HG03139 (cell line): ENCODE data around the gene RAB1B.
A peak's percentile ranks its signal among the peaks of the same experiment; 100 is the strongest.

ENCODE experiments used
- ATAC-seq: cut with Tn5 transposase; IDR thresholded peaks from one replicate; pipeline ENCODE4 v1.9.1; 2021; ENCODE audit not compliant: unreplicated experiment

The RAB1B gene

DNA sequence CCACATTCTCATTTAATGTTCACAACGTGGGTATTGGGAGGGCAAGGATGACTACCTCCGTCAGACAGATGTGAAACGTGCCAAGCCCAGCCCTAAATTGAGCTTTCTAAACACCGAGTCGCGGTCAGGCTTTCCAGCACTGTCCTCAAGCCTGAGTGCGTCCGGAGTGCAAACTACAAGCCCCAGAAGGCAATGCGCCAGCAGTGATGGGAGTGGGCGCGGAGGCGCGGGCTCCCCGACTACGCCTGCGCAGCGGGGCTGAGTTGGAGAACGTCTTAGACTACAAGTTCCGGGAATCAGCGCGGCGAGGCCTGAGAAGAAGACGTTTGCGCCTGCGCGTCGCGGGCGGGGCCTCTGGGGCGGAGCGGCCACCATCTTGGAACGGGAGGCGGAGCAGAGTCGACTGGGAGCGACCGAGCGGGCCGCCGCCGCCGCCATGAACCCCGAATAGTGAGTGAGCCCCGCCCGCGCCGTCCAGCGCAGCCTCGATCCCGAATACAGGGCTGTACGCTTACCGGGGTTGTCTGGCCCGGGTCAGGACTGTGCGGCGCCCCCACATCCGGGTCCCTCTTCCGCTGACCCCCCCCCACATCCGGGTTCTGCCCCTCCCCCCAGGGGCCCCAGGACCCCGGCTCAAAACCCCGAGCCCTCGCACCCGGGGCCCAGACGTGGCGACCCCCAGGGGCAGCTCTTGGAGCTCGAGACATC lies at the start of gene RAB1B:
Gene RAB1B, plus strand, starts transcription at position 396 of the 708 bp plus-strand sequence. Its CDS starts 41 bp downstream, at position 437.
- peak; percentile 78 for ATAC-seq

DNA sequence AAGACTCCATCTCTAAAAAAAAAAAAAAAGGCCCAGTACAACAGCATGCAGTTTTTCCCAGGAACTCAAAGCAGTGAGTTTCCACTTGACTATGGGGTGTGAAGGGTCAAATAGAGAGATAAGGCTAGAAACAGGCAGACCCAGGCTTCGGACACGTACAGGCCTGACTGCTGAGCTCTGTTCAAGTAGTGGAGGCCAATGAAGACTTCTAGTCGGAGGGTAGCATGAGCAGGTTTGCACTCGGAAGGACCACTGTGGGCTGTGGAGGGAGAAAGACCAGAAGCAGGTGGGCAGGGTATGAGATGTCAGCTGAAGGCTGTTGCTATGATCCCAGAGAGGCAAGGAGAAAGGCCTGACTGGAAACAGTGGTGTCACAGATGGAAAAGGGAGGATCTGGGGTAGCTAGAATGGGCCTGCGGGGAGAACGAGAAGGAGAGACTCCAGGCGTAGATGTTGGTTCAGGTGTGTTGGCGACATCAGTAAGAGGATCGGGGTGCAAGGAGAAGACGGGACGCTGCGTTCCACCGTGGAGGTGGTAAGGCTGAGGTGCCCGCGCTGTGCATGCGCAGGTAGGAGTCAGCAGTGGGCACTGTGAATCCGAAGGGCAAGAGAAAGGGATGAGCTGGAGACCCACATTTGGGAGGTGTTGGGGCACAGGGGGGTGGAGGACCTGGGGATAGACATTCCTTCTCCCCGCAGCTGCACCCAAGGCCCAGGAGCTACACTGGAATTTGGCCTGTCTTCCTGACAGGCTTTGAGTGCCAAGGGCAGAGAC lies 49.4 kb upstream of the RAB1B start:
- no peak for ATAC-seq

DNA sequence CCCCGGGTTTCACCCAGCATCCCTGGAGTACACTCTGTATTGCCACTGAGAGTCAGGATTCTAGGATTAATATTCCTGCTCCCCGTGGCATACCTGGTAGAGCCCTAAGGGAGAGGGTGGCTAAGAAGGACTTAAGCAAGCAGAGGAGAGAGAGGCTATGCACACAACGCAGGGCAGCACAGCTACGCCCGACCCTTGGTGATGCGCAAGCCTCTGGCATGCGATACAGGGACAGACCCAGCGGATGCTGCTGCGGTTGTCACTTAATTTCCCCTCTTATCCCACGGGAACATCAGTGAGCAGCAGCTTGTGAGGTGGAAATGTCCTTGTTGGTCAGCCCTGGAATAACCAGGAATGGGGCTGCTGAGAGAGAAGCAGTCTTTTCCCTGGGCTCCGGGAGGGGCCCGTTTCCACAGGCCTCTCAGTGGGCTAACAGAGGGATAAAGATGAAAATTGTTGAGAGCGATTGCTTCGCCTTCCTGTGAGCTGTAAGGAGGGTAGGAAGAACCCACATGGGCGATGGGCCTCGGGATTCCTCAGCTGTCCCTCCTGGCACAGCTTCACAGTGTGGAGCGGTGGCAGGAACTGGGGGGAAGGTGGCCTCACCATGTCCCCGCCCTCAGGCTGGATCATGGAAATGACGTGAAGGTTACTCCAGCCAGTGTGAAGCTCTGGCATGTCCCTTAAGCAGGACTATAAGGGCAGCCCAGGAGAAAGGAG lies 48.4 kb upstream of the RAB1B start:
- no peak for ATAC-seq

DNA sequence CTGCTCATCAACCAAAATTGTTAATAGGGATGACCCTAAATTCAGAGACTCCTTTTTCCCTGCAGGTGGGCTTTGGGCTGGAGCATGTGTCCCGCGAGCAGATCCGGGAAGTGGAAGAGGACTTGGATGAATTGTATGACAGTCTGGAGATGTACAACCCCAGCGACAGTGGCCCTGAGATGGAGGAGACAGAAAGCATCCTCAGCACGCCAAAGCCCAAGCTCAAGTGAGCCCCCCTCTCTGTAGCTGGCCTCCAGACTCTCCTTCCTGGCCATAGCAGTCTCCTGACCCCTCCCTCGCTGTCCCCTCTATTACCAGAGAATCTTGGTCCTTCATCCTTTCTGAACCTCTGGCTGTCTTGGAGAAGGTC lies 47.9 kb upstream of the RAB1B start:
- ATAC-seq, result no peak

DNA sequence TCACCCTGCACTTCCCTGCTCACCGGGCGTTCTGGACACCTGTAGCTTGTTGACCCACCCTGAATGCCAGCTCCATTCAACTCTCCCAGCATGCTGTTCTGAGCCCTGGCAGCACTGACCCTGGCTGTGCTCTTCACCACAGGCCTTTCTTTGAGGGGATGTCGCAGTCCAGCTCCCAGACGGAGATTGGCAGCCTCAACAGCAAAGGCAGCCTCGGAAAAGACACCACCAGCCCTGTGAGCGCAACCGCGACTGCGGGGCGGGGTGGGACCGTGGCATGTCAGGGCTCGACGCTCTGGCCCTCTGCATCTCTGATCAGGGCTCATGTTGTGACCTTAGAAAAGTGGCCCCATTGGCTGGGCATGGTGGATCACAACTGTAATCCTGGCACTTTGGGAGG lies 47.4 kb upstream of the RAB1B start:
- no peak for ATAC-seq

DNA sequence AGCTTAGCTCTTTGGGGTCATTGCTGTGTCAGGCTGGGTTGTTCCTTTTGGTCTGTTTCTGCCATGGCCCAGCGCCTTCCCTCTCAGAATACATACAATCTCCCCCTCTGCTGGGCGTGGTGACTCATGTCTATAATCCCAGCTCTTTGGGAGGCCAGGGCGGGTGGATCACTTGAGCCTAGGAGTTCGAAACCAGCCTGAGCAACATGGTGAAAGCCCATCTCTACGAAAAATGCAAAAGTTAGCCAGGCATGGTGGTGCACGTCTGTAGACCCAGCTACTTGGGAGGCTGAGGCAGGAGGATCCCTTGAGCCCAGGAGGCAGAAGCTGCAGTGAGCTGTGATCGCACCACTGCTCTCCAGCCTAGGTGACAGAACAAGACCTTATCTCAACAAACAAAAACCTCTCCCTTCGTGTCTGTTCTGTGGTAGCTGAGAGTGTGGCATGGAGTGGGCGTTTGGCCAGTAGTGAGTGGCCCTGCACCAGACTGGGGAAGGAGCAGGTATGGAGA lies 46.7 kb upstream of the RAB1B start:
- no peak for ATAC-seq

DNA sequence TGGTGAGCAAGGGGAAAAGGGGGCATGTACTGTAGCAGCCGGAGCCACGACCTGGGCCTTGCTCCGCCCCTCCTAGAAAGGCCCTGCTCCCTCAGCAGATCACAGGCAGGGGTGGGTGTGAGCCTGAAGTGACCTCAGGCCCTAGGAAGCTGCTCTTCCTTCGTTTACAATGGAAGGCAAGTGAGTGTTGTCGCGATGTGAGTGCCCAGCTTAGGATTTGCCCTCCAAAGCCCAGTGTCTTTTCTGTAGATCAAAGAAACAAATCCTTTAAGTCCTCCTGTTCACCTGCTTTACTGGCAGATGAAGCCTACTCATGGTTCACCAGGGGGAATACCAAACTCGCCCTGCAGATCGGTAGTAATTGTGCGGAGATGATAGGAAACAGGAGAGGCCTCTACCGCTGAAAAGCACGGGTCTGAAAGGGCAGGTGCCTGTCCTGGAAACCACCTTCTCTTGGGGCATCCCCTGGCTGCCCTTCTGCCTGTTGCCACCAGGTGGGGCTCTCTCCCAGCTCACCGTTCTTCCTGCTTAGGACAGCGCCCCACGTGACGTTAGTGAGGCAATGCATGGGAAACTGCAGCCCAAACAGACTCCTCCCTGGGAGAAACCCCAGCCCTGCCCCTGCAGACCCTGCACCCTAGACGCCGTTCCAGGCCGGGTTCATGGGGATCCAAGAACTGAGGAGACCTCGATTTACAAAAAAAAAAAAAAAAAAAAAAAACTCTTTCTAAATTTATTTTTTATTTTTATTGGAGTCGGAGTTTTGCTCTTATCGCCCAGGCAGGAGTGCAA lies 45.9 kb upstream of the RAB1B start:
- ATAC-seq, result peak; percentile 72

DNA sequence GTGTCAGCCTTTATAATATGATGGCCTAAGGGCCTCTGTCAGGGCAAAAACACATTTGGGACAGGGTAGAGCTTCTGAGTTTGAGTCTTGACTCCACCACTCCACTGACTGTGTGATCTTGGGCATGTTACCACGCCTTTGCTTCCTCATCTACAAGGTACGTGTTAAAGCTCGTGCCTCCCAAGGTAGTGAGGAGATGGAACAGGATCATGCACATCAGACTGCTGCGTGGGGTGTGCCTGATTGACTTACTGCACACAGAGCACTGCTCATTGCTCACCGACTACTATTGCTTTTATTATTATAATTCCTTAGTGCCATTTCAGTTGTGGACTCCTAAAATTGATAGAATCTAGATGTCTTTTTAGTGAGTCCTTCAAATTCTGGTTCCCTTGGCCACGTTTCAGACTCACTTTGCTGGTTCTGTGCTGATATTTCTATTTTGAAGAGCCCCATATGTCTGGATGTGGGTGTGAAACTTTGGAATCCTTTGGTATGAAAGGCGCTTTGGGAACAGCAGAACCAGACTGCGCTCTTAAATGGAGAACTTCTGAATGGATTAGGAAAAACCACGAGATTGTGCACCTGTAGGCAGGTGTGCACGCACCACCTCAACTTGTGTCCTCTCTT lies 44.1 kb upstream of the RAB1B start:
- no peak for ATAC-seq

DNA sequence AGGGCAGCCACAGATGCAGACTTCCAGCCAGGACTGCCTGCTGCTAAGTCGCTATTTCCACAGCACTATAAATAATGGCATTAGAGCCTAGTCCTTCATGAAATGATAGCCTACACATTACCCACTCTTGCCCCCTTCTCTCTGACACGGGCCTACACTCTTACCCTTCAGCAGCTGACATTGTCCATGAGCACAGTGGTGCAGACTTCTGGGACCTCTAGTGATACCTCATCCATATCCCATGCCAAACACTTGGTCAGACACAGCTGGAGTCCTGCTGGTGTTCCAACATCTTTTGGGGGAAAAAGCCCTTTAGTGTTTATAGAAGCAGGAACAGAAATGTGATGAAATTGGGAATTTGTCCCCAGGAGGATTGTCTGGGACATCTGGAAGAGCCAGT lies 43.4 kb upstream of the RAB1B start:
- no peak for ATAC-seq

DNA sequence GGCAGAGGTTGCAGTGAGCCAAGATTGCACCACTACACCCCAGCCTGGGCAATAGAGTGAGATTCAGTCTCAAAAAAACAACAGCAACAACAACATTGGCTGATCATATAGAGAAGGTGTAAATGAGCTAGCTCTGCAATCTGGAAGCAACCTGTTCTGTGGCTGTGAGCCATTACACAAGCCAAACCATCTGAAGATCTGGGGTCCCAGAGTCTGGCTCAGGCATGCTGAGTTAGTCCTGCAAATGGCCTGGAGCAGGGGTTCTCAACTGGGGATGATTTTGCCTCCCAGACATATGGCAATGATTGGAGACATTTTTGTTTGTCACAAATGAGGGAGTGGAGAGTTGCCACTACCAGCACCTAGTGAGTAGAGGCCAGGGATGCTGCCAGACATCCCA lies 42.3 kb upstream of the RAB1B start:
- ATAC-seq, result no peak

DNA sequence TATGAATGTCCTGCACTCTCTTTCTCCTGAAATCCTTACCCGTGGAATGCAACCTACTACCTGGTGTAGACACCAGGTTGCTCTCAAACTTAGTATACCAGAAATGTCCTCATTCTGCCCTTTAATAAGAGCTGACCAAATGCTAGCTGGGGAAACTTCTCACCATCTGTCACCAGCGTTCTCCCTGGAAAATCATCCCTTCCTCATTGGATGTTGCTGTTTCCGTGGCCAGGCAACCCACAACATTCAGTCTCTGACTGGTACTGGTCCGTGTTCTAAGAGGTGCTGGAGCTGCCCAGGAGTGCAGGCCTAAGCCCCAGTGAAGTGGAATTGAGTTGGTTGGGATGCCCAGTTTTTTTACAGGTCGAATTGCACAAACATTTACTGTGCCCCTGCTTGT lies 40.7 kb upstream of the RAB1B start:
- ATAC-seq, result no peak

DNA sequence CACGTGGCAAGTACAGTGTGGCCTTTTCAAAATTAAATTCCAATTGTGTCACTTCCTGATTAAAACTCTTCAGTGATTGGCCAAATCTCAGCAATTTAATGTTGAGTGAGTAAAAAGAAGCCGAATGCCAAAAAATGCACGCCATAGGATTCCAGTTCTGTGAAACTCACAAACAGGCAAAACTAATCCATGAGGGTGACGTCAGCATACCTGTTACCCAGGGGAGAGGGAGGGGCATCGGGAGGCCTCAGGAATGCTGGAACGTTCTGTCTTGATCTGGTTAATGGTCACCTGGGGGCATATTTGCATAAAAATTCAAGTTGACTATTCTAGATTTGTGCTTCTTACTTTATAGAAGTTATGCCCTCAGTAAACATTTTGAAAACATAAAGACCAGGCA lies 39.9 kb upstream of the RAB1B start:
- ATAC-seq, result no peak

DNA sequence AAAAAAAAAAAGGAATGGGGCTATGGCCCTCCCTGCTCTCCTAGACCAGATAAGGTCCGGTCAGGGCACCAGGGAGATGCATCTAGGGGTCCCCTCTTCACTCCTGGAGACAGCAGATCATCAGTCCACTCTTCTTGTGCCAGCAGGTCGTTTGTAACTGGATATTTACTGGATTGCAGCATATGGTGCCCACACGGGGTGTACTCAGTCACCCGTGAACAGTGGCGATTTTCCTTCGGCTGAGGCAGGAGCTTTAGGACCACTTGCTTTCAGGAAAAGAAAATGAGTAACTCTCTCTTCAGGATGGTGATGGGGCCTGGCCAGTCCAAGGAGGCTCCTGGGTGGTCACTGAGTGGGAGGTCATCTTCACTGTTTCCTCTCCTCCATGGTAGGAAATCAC lies 38.3 kb upstream of the RAB1B start:
- ATAC-seq, result no peak

DNA sequence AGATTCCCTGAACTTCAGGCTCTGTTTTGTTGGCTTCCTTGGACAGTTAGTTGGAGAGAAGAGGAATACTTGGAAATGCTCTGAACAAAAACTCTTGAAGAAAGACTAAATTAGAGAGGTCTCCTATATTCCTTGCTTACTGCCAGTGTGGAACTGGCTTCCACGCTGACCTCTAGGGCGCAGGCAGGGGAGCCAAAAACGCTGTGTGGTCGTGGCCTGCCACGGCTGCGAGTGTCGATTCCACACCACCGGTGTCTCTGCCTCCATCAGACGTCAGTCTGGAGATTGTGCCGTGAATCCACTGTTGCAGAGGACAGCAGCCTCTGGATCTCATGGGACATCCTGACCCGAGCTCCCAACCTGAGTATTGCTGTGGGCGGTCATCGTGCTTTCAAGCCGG lies 37.5 kb upstream of the RAB1B start:
- ATAC-seq, result no peak

DNA sequence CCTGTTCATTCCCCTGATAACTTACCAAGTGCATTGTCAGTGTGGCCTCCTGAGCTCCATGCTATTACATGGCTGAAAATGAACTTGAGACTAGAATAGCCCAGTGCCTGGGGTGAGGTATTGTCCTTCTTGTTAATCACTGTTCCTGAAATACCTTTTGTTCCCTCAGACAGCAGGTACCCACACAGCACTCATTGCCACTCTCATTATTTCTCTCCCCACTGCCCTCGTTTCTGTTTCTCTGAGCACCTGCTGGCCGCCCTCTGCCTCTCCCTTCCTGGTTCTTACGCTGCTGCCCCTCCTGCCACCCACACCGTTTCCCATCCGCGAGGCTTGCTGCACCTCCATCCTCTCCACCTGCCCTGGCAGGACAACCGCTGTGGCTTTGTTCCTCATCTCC lies 36.9 kb upstream of the RAB1B start:
- ATAC-seq, result no peak

DNA sequence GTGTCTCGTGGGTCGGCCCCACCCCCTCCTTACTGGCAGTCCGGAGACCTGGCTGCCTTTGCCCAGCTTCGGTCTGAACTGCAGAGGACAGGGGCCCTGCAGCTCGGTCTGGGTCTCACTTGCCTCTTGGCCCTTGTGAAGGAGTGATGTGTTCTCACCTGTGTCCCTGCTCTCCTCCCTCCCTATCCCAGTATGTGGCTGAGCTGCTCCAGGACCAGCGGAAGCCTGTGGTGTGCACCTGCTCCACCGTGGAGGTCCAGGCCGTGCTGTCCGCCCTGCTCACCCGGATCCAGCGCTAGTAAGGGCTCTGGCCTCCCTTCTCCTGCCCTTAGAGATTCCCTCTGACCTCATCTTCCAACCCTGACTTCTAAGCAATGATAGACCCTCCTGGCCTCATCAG lies 35.7 kb upstream of the RAB1B start:
- no peak for ATAC-seq

DNA sequence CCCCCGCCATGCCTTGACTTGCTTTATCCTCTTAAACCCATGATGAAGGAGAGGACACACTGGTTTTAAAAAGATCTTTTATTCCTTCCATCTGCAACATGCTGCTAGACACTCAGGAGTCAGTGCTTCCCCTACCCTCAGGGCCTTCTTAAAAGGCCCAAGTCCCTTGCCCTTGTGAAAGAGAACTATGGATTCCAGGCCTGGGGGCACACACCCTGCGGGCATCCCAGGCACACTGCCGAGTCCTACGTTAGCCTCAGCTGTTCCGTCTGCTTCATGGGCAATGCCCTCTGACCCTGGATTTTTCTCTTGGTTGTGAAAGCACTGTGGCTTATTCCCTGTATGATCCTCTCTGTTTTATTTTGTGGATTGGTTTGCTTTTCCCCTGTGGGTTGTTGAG lies 35.1 kb upstream of the RAB1B start:
- ATAC-seq, result no peak

DNA sequence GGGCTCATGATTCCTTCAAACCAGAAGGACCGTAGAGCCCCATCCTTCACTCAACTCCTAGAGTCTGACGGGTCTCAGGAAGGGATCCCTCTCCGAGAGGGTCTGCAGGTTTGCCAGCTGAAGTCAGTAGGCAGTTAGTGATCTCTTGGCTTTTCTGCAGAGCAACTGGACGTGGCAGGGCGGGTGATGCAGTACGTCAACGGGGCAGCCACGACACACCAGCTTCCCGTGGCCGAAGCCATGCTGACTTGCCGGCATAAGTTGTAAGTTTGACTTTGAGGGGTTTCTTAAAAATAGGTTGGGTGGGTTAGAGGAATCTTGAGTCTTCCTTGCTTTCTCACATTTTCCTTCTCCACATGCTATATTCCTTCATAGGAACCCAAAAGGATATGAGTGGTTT lies 33.3 kb upstream of the RAB1B start:
- ATAC-seq, result no peak

DNA sequence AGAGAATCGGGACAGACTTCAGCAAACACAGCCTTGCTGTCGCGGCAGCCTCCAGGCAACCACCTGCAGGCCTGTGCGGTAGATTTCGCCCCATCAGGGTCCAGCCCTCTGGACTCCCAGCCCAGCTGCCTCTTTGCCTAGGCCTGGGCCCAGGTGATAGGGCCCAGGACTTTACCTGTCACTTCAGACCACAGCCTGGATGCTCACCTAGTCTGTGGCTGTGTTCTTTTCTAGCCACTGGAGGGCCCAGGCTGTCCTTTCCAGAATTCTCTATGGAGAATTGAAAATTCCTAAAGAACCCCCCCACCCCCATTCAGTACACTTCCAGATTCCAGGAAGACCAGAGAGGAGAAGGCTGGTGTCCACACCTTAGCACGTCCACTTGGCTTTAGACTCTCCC lies 30.6 kb upstream of the RAB1B start:
- ATAC-seq, result no peak

DNA sequence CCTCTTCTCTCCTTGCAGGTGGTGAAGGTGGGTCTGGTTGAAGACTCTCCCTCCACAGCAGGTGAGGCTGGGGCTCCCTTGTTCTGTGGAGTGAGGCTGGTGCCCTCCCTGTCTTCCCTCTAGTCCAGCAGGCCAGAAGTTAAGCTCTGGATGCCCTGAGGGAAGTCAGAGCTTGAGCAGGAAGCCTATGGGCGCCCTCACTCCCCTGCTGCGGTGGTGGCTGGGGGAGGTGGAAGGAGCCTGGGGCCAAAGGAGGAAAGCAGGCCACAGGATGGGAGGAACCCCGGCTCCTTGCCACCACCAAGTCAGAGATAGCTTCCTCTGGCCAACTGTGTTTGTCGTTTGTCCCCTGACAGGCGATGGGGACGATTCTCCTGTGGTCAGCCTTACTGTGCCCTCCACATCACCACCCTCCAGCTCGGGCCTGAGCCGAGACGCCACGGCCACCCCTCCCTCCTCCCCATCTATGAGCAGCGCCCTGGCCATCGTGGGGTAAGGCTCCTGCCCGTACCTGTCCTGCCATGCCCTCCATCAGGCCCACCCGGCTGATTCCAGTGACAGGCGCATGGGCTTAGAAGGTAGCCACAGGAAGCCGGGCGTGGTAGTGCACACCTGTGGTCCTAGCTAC lies 29.5 kb upstream of the RAB1B start:
- ATAC-seq, result no peak
